GM12878 (cell line): ENCODE measurements around the gene TOP2B. TPM values are rescaled to one million over a fixed set of nuclear protein-coding genes. Genes with fewer than 3 reads are reported as not detected.

Experiments
- ATAC-seq: fragments of 200-7000 bp; cut with Tn5 transposase; 3 replicates; pipeline ENCODE4 v1.9.1; 2020; ENCODE audit warnings: mild to moderate bottlenecking, moderate library complexity
- BruUV-seq: library from RNA; stranded (reverse); fragments of 400-500 nt; replicated peaks from 2 replicates; lab custom pipeline; 2021; lab: Mats Ljungman, UMichigan
- CTCF ChIA-PET: fragments of 300-600 bp; sonication (Branson Sonifier 250); formaldehyde crosslinking; extraction: SDS; loops from one replicate; lab custom pipeline; 2021; ENCODE audit warnings: inconsistent platforms; lab: Yijun Ruan, JAX
- POLR2A ChIA-PET: fragments of 350-600 bp; formaldehyde crosslinking; extraction: SDS; loops from one replicate; lab custom pipeline; 2021; ENCODE audit warnings: inconsistent platforms; lab: Charles Lee
- RAD21 ChIA-PET: fragments of 300-600 bp; sonication (Branson Sonifier 250); formaldehyde crosslinking; loops from one replicate; lab custom pipeline; 2023; ENCODE audit warnings: antibody characterized with exemption; ENCODE audit not compliant: unreplicated experiment; lab: Charles Lee
- SMC1A ChIA-PET: fragments of 300-600 bp; sonication (Branson Sonifier 250); formaldehyde crosslinking; loops from one replicate; lab custom pipeline; 2023; ENCODE audit not compliant: unreplicated experiment, uncharacterized antibody; lab: Charles Lee
- DNase-seq: peaks from one replicate; pipeline ENCODE4 v3.0.0-alpha.2; 2011; ENCODE audit warnings: low read depth, low spot score
- FAIRE-seq: peaks from 3 replicates; lab custom pipeline; 2011; peaks lifted over from hg19 to GRCh38; lab: Jason Lieb, UNC
- H2AFZ ChIP-seq: 2 replicates; pipeline ENCODE4 v1.6.0; 2011; ENCODE audit warnings: low read depth, low read length, control low read depth; ENCODE audit not compliant: control insufficient read depth
- H3K27ac ChIP-seq: 2 replicates; pipeline ENCODE4 v1.5.1; 2011; ENCODE audit warnings: control low read depth; ENCODE audit not compliant: control insufficient read depth, insufficient read depth
- H3K27me3 ChIP-seq, 2 experiments: replicated peaks in 1 of 2; 2 replicates each; pipeline versions ENCODE4 v1.6.0 to v1.6.1; 2011; ENCODE audit warnings: low read length in 1 of 2; ENCODE audit not compliant: control insufficient read depth in 2 of 2, insufficient read depth in 2 of 2
- H3K36me3 ChIP-seq, 2 experiments: 2 replicates each; pipeline ENCODE4 v1.5.1; 2011; ENCODE audit warnings: low read length in 1 of 2; ENCODE audit not compliant: control insufficient read depth in 2 of 2, insufficient read depth in 2 of 2
- H3K4me1 ChIP-seq: 2 replicates; pipeline ENCODE4 v1.6.1; 2011; ENCODE audit warnings: mild to moderate bottlenecking, low read length, moderate library complexity, mixed read lengths; ENCODE audit not compliant: control insufficient read depth, insufficient read depth
- H3K4me2 ChIP-seq: 2 replicates; pipeline ENCODE4 v1.6.0; 2011; ENCODE audit warnings: control low read depth; ENCODE audit not compliant: control insufficient read depth, insufficient read depth
- H3K4me3 ChIP-seq: fragments of 200-600 bp; sonication (generic); 2 replicates; pipeline ENCODE4 v1.5.1; 2016
- H3K79me2 ChIP-seq: 2 replicates; pipeline ENCODE4 v1.6.0; 2011; ENCODE audit warnings: low read length; ENCODE audit not compliant: control insufficient read depth, insufficient read depth
- H3K9ac ChIP-seq: 2 replicates; pipeline ENCODE4 v1.8.0; 2011; ENCODE audit warnings: low read length, control low read depth, mixed read lengths; ENCODE audit not compliant: control insufficient read depth, insufficient read depth
- H3K9me3 ChIP-seq: replicated peaks from 3 replicates; pipeline ENCODE4 v1.5.1; 2011; ENCODE audit warnings: mild to moderate bottlenecking, low read length; ENCODE audit not compliant: control insufficient read depth, insufficient read depth
- H4K20me1 ChIP-seq: 2 replicates; pipeline ENCODE4 v1.6.0; 2011; ENCODE audit not compliant: control insufficient read depth, insufficient read depth
- BCL11A ChIP-seq: IDR thresholded peaks from 2 replicates; pipeline ENCODE4 v1.6.1; 2011; ENCODE audit warnings: low read depth, low read length
- BHLHE40 ChIP-seq, 2 experiments: fragments of 450-650 bp in 1 of 2; IDR thresholded peaks; 2 replicates each; pipeline ENCODE4 v1.6.1; 2011 to 2017; ENCODE audit warnings: low read depth in 2 of 2, borderline replicate concordance in 1 of 2, improper control_type of control experiment in 1 of 2, low read length in 1 of 2, mild to moderate bottlenecking in 1 of 2
- BMI1 ChIP-seq: fragments of 450-650 bp; IDR thresholded peaks from 2 replicates; pipeline ENCODE4 v1.6.1; 2016; ENCODE audit warnings: mild to moderate bottlenecking, moderate library complexity, borderline replicate concordance
- KDM1A ChIP-seq: fragments of 200-600 bp; sonication (generic); IDR thresholded peaks from 2 replicates; pipeline ENCODE4 v1.6.1; 2016; ENCODE audit warnings: borderline replicate concordance
- MYC ChIP-seq: IDR thresholded peaks from 2 replicates; pipeline ENCODE4 v1.6.1; 2011; ENCODE audit warnings: mild to moderate bottlenecking, low read length, moderate library complexity, inconsistent platforms; ENCODE audit not compliant: insufficient read depth, insufficient replicate concordance, insufficient read length, severe bottlenecking
- NBN ChIP-seq: fragments of 450-650 bp; IDR thresholded peaks from 2 replicates; pipeline ENCODE4 v1.6.1; 2016
- POLR2AphosphoS5 ChIP-seq: IDR thresholded peaks from 2 replicates; pipeline ENCODE4 v1.6.1; 2011; ENCODE audit warnings: mild to moderate bottlenecking, low read length, inconsistent platforms
- SMAD5 ChIP-seq: IDR thresholded peaks from 2 replicates; pipeline ENCODE4 v1.6.1; 2016; ENCODE audit warnings: antibody characterized with exemption, low read depth
- SREBF1 ChIP-seq: IDR thresholded peaks from 2 replicates; pipeline ENCODE4 v1.6.1; 2012; ENCODE audit warnings: mild to moderate bottlenecking, low read length
- SREBF2 ChIP-seq: IDR thresholded peaks from 2 replicates; pipeline ENCODE4 v1.6.1; 2012; ENCODE audit warnings: mild to moderate bottlenecking, low read length
- SRF ChIP-seq, 2 experiments: IDR thresholded peaks; 2 replicates each; pipeline ENCODE4 v1.6.1; 2011; ENCODE audit warnings: low read depth in 2 of 2, low read length in 2 of 2, mild to moderate bottlenecking in 1 of 2, moderate library complexity in 1 of 2
- YY1 ChIP-seq: IDR thresholded peaks from 2 replicates; pipeline ENCODE4 v1.6.1; 2011; ENCODE audit warnings: low read depth, mild to moderate bottlenecking, low read length
- ZNF217 ChIP-seq: fragments of 450-650 bp; IDR thresholded peaks from 2 replicates; pipeline ENCODE4 v1.6.1; 2017; ENCODE audit warnings: antibody characterized with exemption, mild to moderate bottlenecking
- ZNF384 ChIP-seq: IDR thresholded peaks from 2 replicates; pipeline ENCODE4 v1.6.1; 2012; ENCODE audit warnings: low read depth, mild to moderate bottlenecking, low read length, improper control_type of control experiment, borderline replicate concordance
- WGBS: methylation state at CpG from one replicate; pipeline ENCODE4 v1.1.6; 2016; ENCODE audit warnings: low lambda C conversion rate; ENCODE audit not compliant: insufficient replicate concordance, insufficient coverage; ENCODE audit errors: missing lambda C conversion rate; 5-methylcytosine and 5-hydroxymethylcytosine counted together
- in situ Hi-C: fragments of 300-500 bp; cut with MboI; formaldehyde crosslinking; loops from 9 replicates; pipeline ENCODE4 v1.14.3; 2018; ENCODE audit warnings: mixed read lengths
- intact Hi-C: fragments of 100-400 bp; cut with micrococcal nuclease; formaldehyde crosslinking; loops from one replicate; pipeline ENCODE4 v1.14.2; 2022; ENCODE audit not compliant: unreplicated experiment
- polyA plus RNA-seq, 11 experiments: library from polyadenylated mRNA; depleted of rRNA in 4 of 11; unstranded in 6 of 11; stranded (reverse) in 5 of 11; fragments of >200 nt; fragmentation: Nextera tagmentation in 4 of 11; fragmentation: Illumina TruSeq in 1 of 11; extraction: Ambion mirVana in 4 of 11; extraction: Trizol in 1 of 11; gene quantifications; 1 replicate in 1 of 11; 2 replicates in 10 of 11; pipeline versions ENCODE4 v1.2.1 to v1.2.3, GENCODE V29; 2011 to 2016; ENCODE audit warnings: inconsistent platforms in 2 of 11, missing spikeins in 2 of 11, low read depth in 1 of 11
- total RNA-seq, 4 experiments: library from RNA; depleted of rRNA in 3 of 4; stranded (reverse); fragments of >200 nt in 3 of 4; fragmentation: Illumina TruSeq in 1 of 4; extraction: Trizol in 1 of 4; gene quantifications; 2 replicates each; pipeline versions ENCODE4 v1.2.1 to v1.2.3, GENCODE V29; 2013 to 2021
- TF ChIP-seq, protein P1 (sequence below): fragments of 450-650 bp; formaldehyde crosslinking; IDR thresholded peaks from 2 replicates; pipeline ENCODE4 v1.5.0; 2022; ENCODE audit warnings: mild to moderate bottlenecking, missing genetic modification characterization

Gene TOP2B
- total and polyA plus RNA-seq, 10 of the 15 experiments (the other 5 are each of a cell fraction or from before 2014, with no cell fraction given) = 28.6 to 134 (median 83.4) TPM

- intact Hi-C loops (no loop called here), in situ Hi-C loops (no loop called here)
- ChIA-PET POLR2A (no interaction called here), SMC1A (no interaction called here), RAD21 (no interaction called here), CTCF (no interaction called here)
- H3K27me3 ChIP-seq = no peaks in the 10 kb centered on the region; a peak in 1 of 4 replicates
- no peak overlapping the region for H3K4me2 ChIP-seq
- 24% methylated on average over 5 of the region's 5 CpGs for WGBS
- ATAC-seq = no peak
- H3K9me3 ChIP-seq = no peaks in the 10 kb centered on the region
- H3K36me3 ChIP-seq = no peaks in the 10 kb centered on the region
- H2AFZ ChIP-seq = no peak overlapping the region
- H3K27ac ChIP-seq = no peak overlapping the region
- no peaks in the 10 kb centered on the region for H3K79me2 ChIP-seq
- no peak for FAIRE-seq
- no peak for DNase-seq
- no peak overlapping the region for H3K4me3 ChIP-seq
- no TSS peak for BruUV-seq
- no peaks in the 10 kb centered on the region; the same call in 1 of the 2 replicates for H4K20me1 ChIP-seq
- H3K4me1 ChIP-seq = no peaks in the 10 kb centered on the region
- no peak overlapping the region for H3K9ac ChIP-seq
- no peak for TF ChIP-seq SREBF2
- TF ChIP-seq ZNF384 = no peak
- TF ChIP-seq KDM1A = no peak
Measured at GRCh38 chr3:25566358-25566920, 98.3 kb downstream of the TOP2B start.

DNA sequence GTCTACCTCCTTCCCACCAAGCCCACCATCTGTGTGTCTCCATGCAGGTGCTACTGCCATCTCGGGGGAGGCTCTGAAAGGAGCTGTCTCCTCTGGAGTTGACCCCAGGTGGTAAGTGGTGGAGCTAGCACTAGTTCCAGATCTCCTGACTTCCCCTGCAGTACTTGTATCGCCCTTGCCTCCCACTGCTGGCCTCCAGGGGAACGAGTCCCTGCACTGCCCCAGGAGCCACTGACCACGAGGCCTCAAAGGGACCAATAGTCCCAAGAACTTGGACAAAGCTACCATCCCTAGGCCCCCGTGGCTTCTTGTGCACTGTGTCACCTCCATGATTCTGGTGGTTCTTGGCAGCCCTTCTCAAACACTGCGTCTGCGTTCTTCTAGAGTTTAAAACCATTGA lies 98.9 kb downstream of the TOP2B start:
- Histone ChIP-seq H3K36me3 (no peaks in the 10 kb centered on the region), H3K4me1 (no peaks in the 10 kb centered on the region), H3K27ac (no peak overlapping the region), H3K4me2 (no peak overlapping the region), H3K9ac (no peak overlapping the region), H3K4me3 (no peak overlapping the region), H2AFZ (no peak overlapping the region)
- 27% methylated on average over 7 of the region's 7 CpGs for WGBS
- intact Hi-C loops = no loop called here
- no peak for FAIRE-seq
- RAD21 ChIA-PET = no interaction called here
- TF ChIP-seq POLR2AphosphoS5 (no peak), BMI1 (no peak), SRF (IDR thresholded peaks at IDR 0.05; ENCODE audit: low read depth in 2 of 2, low read length in 2 of 2) (no peak), SREBF1 (no peak), MYC (no peak), SMAD5 (no peak), ZNF217 (no peak), BHLHE40 (IDR thresholded peaks at IDR 0.05; ENCODE audit: borderline replicate concordance in 1 of 2, low read depth in 2 of 2, low read length in 1 of 2) (no peak), SREBF2 (no peak), YY1 (no peak), NBN (no peak), BCL11A (no peak)
- TF ChIP-seq, protein P1, sequence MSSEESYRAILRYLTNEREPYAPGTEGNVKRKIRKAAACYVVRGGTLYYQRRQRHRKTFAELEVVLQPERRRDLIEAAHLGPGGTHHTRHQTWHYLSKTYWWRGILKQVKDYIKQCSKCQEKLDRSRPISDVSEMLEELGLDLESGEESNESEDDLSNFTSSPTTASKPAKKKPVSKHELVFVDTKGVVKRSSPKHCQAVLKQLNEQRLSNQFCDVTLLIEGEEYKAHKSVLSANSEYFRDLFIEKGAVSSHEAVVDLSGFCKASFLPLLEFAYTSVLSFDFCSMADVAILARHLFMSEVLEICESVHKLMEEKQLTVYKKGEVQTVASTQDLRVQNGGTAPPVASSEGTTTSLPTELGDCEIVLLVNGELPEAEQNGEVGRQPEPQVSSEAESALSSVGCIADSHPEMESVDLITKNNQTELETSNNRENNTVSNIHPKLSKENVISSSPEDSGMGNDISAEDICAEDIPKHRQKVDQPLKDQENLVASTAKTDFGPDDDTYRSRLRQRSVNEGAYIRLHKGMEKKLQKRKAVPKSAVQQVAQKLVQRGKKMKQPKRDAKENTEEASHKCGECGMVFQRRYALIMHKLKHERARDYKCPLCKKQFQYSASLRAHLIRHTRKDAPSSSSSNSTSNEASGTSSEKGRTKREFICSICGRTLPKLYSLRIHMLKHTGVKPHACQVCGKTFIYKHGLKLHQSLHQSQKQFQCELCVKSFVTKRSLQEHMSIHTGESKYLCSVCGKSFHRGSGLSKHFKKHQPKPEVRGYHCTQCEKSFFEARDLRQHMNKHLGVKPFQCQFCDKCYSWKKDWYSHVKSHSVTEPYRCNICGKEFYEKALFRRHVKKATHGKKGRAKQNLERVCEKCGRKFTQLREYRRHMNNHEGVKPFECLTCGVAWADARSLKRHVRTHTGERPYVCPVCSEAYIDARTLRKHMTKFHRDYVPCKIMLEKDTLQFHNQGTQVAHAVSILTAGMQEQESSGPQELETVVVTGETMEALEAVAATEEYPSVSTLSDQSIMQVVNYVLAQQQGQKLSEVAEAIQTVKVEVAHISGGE (CRISPR knock-in tag) = no peak
- TF ChIP-seq, all 136 proteins: peak for 0
- ATAC-seq (no peak), DNase-seq (no peak)
- in situ Hi-C loops = no loop called here
- BruUV-seq = no TSS peak
- H3K9me3 ChIP-seq = no peaks in the 10 kb centered on the region
- no peaks in the 10 kb centered on the region; the same call in 1 of the 2 replicates for H4K20me1 ChIP-seq
- no peaks in the 10 kb centered on the region for H3K79me2 ChIP-seq
- ChIA-PET CTCF (no interaction called here), POLR2A (no interaction called here), SMC1A (no interaction called here)
- no peaks in the 10 kb centered on the region; a peak in 1 of 4 replicates for H3K27me3 ChIP-seq
